ENCODE results near the gene MTRF1. TPM values are rescaled to one million over a fixed set of nuclear protein-coding genes. Genes with fewer than 3 reads are reported as not detected.

MTRF1 gene
- total RNA-seq, 1 donor from 2014 or later, result 10.7 TPM

- DNase-seq (no peak), ATAC-seq (no peak)
- Histone ChIP-seq H3K27me3 (no peaks in the 10 kb centered on the region), H3K27ac (no peak overlapping the region), H3K4me3 (no peak overlapping the region), H3K4me1 (no peaks in the 10 kb centered on the region), H3K9me3 (no peaks in the 10 kb centered on the region), H3K36me3 (no peaks in the 10 kb centered on the region)
- intact Hi-C loops (cut with DNase I), result no loop called here
- TF ChIP-seq CTCF (IDR thresholded peaks at IDR 0.05), result no peak
These were observed 11.5 kb upstream of the MTRF1 start for GRCh38 chr13:41274881-41275280.

- DNase-seq (no peak), ATAC-seq (no peak)
- H3K9me3 ChIP-seq, result no peaks in the 10 kb centered on the region
- intact Hi-C loops (cut with DNase I), result no loop called here
- H3K4me1 ChIP-seq, result no peaks in the 10 kb centered on the region
- no peak overlapping the region for H3K4me3 ChIP-seq
- no peak overlapping the region for H3K27ac ChIP-seq
- no peaks in the 10 kb centered on the region for H3K27me3 ChIP-seq
- H3K36me3 ChIP-seq, result no peaks in the 10 kb centered on the region
- TF ChIP-seq CTCF (IDR thresholded peaks at IDR 0.05), result no peak
These were observed 10.6 kb upstream of the MTRF1 start for GRCh38 chr13:41273831-41274441.

DNA sequence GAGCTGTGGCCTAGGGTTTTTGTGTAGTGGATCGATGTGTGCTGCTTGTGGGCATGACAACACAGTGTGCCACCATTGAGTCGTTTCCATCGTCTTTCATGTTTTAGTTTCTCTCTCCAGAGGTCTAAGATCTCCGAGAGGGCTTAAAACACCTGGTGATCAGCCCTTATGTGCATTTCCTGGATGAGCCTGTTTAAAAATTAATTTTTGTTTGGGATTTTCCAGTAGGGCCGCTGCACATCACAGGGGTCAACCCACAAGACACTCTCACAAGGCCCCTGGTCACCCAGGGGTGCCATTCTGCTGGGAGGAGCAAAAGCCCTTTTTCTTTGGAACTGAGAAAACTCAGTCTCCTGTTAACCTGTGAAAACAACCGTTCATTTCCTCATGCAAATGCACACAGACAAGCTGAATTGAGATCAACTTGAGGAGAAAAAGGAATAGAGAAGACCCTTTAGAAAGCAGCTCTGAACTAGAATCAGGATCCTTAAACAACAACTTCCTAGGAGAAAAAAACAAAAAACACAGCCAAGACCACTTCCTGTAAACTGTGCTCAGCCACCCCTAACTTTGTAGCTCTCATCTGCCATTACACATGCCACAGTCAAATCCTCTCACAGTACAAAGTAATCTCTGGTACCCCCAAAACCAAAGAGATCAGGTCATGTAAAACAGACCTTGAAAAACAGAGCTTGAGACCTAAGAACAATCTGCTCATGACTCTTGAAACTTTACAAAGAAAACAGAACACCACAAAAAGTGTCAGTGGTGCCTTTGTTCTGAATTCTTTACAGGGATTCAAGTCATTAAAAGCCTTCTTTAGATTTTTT, 8.3 kb upstream of the MTRF1 start:
- peaks cover 5% of the 10 kb centered on the region for H3K9me3 ChIP-seq
- H3K27me3 ChIP-seq, result no peaks in the 10 kb centered on the region
- TF ChIP-seq CTCF (IDR thresholded peaks at IDR 0.05), result no peak
- ATAC-seq (no peak), DNase-seq (no peak)
- H3K4me3 ChIP-seq, result no peak overlapping the region
- intact Hi-C loops (cut with DNase I), result no loop called here
- no peaks in the 10 kb centered on the region for H3K36me3 ChIP-seq
- no peaks in the 10 kb centered on the region for H3K4me1 ChIP-seq
- H3K27ac ChIP-seq, result no peak overlapping the region

GRCh38 chr13:41268764-41269163, 5.4 kb upstream of the MTRF1 start:
- no peak for DNase-seq
- Histone ChIP-seq H3K27ac (no peak overlapping the region), H3K36me3 (no peaks in the 10 kb centered on the region), H3K4me3 (no peak overlapping the region), H3K9me3 (peaks cover 5% of the 10 kb centered on the region), H3K27me3 (no peaks in the 10 kb centered on the region), H3K4me1 (peaks cover 4% of the 10 kb centered on the region)
- TF ChIP-seq CTCF (IDR thresholded peaks at IDR 0.05), result no peak
- intact Hi-C loops (cut with DNase I), result no loop called here
- ATAC-seq, result no peak

DNA sequence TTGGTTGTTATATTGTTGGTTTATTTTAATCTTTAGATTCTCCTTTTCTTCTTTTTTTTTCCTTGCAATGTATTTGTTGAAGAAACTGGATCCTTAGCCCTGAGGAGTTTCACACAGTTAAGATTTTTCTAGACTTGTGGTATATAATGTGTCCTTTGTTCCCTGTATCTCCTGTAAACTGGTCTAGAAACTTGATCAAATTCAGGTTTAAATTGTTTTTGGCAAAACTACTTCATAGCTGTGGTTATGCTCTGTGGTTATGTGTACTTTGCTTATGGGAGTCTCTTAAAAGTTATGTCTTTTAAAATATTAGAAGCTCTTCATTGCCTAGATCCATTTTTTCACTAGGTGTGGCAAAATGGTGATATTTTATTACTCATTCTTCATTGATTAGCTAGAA, 3.7 kb upstream of the MTRF1 start:
- H3K27ac ChIP-seq, result no peak overlapping the region
- ATAC-seq (no peak), DNase-seq (no peak)
- TF ChIP-seq CTCF (IDR thresholded peaks at IDR 0.05), result no peak
- H3K4me3 ChIP-seq, result no peak overlapping the region
- no peaks in the 10 kb centered on the region for H3K27me3 ChIP-seq
- intact Hi-C loops (cut with DNase I), result no loop called here
- H3K9me3 ChIP-seq, result peaks cover 5% of the 10 kb centered on the region
- no peaks in the 10 kb centered on the region for H3K36me3 ChIP-seq
- H3K4me1 ChIP-seq, result peaks cover 11% of the 10 kb centered on the region

All from upper lobe of right lung (tissue), 1 donor.